OCI-LY1 (cell line): ENCODE results near the gene SIRT6.
A peak's percentile ranks its signal among the peaks of the same experiment; 100 is the strongest.
"Not testable (repeated sequence)": the region's sequence is repeated elsewhere in the genome, so short reads cannot be mapped to it uniquely, and the experiment has no call there.

ENCODE experiments used
- H2AFZ ChIP-seq: fragments of 200-600 bp; sonication (generic), shearing (Covaris generic); 2 replicates; pipeline ENCODE4 v1.6.0; 2014; ENCODE audit warnings: antibody characterized with exemption, mild to moderate bottlenecking, low read length
- H3F3A ChIP-seq: fragments of 200-600 bp; sonication (generic), shearing (Covaris generic); 2 replicates; pipeline ENCODE4 v1.6.0; 2014; ENCODE audit warnings: mild to moderate bottlenecking, antibody characterized with exemption, low read length, moderate library complexity; ENCODE audit not compliant: insufficient read depth
- H3K27ac ChIP-seq: fragments of 200-600 bp; sonication (generic); 2 replicates; pipeline ENCODE4 v1.5.1; 2014; ENCODE audit warnings: low read length, mixed run types, mild to moderate bottlenecking, low read depth; ENCODE audit not compliant: poor library complexity, severe bottlenecking
- H3K27me3 ChIP-seq: fragments of 200-600 bp; sonication (generic); 2 replicates; pipeline ENCODE4 v1.6.0; 2014; ENCODE audit warnings: antibody characterized with exemption, mild to moderate bottlenecking, low read length, moderate library complexity; ENCODE audit not compliant: insufficient read depth
- H3K36me3 ChIP-seq: fragments of 200-600 bp; sonication (generic); 2 replicates; pipeline ENCODE4 v1.6.1; 2014; ENCODE audit warnings: mild to moderate bottlenecking, antibody characterized with exemption, low read length, moderate library complexity, mixed read lengths; ENCODE audit not compliant: insufficient read depth
- H3K4me1 ChIP-seq: fragments of 200-600 bp; sonication (generic); 2 replicates; pipeline ENCODE4 v1.5.1; 2014; ENCODE audit warnings: mild to moderate bottlenecking, low read length, moderate library complexity; ENCODE audit not compliant: insufficient read depth, severe bottlenecking
- H3K4me2 ChIP-seq: fragments of 200-600 bp; sonication (generic), shearing (Covaris generic); 2 replicates; pipeline ENCODE4 v1.6.1; 2014; ENCODE audit warnings: low read length
- H3K4me3 ChIP-seq: fragments of 200-600 bp; sonication (generic); 2 replicates; pipeline ENCODE4 v1.5.1; 2014; ENCODE audit warnings: low read length, low read depth, mild to moderate bottlenecking, mixed read lengths; ENCODE audit not compliant: poor library complexity, severe bottlenecking
- H3K79me2 ChIP-seq: fragments of 200-600 bp; shearing (Covaris generic); 2 replicates; pipeline ENCODE4 v1.6.1; 2016; ENCODE audit warnings: mixed run types, low read length, mixed read lengths; ENCODE audit not compliant: insufficient read depth
- H3K9ac ChIP-seq: fragments of 200-600 bp; sonication (generic), shearing (Covaris generic); 2 replicates; pipeline ENCODE4 v1.6.1; 2014; ENCODE audit warnings: mild to moderate bottlenecking, low read length, mixed read lengths
- H3K9me2 ChIP-seq: fragments of 200-600 bp; sonication (generic), shearing (Covaris generic); 2 replicates; pipeline ENCODE4 v1.6.1; 2014; ENCODE audit warnings: low read depth, mild to moderate bottlenecking, low read length, mixed read lengths
- H3K9me3 ChIP-seq: fragments of 200-600 bp; shearing (Covaris generic); 2 replicates; pipeline ENCODE4 v1.6.1; 2014; ENCODE audit warnings: low read length, mixed read lengths
- H4K20me1 ChIP-seq: fragments of 200-600 bp; sonication (generic), shearing (Covaris generic); 2 replicates; pipeline ENCODE4 v1.6.0; 2016; ENCODE audit warnings: mild to moderate bottlenecking, low read length; ENCODE audit not compliant: insufficient read depth
- CTCF ChIP-seq: fragments of 200-600 bp; sonication (generic), shearing (Covaris generic); IDR thresholded peaks from 2 replicates; pipeline ENCODE4 v1.5.1; 2017; ENCODE audit warnings: mild to moderate bottlenecking, antibody characterized with exemption, low read length, moderate library complexity, mixed read lengths
- EZH2 ChIP-seq: fragments of 200-600 bp; sonication (generic), shearing (Covaris generic); IDR thresholded peaks from 2 replicates; pipeline ENCODE4 v1.8.0; 2017; ENCODE audit warnings: borderline replicate concordance, mixed run types, mild to moderate bottlenecking, antibody characterized with exemption, low read length, moderate library complexity, mixed read lengths

The SIRT6 gene

DNA sequence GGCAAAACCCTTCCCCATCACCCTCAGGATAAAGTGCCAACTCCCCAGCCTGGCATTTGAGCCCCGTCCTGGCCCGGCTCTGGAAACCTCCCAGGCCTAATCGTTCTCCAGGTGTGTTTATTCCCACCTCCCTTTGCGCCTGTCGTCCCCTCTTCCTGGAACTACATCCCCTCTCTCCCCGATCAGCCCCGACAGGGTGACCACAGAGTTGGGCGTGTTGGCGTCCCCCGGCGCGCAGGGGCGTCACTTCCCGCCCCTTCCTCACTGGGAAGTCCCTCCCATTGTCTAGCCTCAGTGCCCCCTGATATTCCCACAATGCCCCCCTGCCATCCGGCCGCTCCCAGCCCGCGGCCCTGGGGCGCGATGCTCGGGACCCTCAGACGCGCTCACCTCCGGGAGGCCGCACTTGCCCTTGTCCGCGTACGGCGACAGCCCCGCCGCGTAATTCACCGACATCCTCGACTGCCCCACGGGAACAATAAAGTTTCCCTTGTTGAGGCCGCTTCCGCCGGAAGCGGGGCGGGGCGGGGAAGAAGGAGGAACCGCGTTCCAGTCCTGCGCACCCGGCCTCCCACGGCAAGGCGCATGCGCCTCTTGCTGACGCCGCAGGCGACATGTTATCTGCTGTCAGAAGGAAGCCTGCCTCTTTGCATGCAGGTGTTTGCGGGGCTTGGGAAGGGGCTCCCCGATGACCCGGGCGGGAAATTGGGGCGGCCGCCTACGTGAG lies at the start of gene SIRT6, which contains the start of gene ANKRD24:
Gene SIRT6, minus strand, starts transcription at position 480 of the 727 bp plus-strand sequence. Its CDS starts 24 bp downstream, at position 456.
Gene ANKRD24, plus strand, starts transcription at position 606 of the 727 bp plus-strand sequence. CDS start 3,737 bp downstream, outside the sequence.
- peak within 1 kb of the TSS; percentile 98 for H3K4me3 ChIP-seq
- peak within 1 kb of the TSS; percentile 98 for H3K9ac ChIP-seq
- H3K27ac ChIP-seq = peak within 1 kb of the TSS; percentile 75
- no peaks in the 10 kb centered on the region for H4K20me1 ChIP-seq
- H3K36me3 ChIP-seq = no peaks in the 10 kb centered on the region
- no peaks in the 10 kb centered on the region for H3F3A ChIP-seq
- H3K4me2 ChIP-seq = peak within 1 kb of the TSS; percentile 99
- peaks cover 37% of the 10 kb centered on the region for H3K4me1 ChIP-seq
- no peaks in the 10 kb centered on the region for H3K9me2 ChIP-seq
- H3K79me2 ChIP-seq = no peaks in the 10 kb centered on the region
- H3K9me3 ChIP-seq = no peaks in the 10 kb centered on the region
- TF ChIP-seq CTCF = no peak
- TF ChIP-seq EZH2 = no peak
- H2AFZ ChIP-seq = no peak within 1 kb of the TSS
- no peaks in the 10 kb centered on the region for H3K27me3 ChIP-seq

DNA sequence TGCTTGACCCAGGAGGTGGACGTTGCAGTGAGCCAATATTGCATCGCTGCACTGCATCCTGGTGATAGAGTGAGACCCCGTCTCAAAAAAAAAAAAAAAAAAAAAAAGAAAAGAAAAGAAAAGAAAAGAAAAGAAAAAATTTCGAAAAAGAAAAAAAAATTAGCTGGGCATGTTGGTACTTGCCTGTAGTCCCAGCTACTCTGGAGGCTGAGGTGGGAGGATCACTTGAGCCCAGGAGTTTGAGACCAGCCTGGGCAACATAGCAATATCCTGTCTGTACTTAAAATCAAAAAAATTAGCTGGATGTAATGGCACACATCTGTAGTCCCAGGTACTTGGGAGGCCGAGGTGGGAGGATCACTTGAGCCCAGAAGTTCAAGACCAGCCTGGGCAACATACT lies 49.8 kb upstream of the SIRT6 start:
- H3F3A ChIP-seq, H3K4me2 ChIP-seq, H3K9me3 ChIP-seq, H3K79me2 ChIP-seq, H4K20me1 ChIP-seq, H3K27me3 ChIP-seq, H2AFZ ChIP-seq, H3K36me3 ChIP-seq, H3K27ac ChIP-seq, H3K4me3 ChIP-seq, H3K4me1 ChIP-seq, H3K9ac ChIP-seq, H3K9me2 ChIP-seq: not testable (repeated sequence)

DNA sequence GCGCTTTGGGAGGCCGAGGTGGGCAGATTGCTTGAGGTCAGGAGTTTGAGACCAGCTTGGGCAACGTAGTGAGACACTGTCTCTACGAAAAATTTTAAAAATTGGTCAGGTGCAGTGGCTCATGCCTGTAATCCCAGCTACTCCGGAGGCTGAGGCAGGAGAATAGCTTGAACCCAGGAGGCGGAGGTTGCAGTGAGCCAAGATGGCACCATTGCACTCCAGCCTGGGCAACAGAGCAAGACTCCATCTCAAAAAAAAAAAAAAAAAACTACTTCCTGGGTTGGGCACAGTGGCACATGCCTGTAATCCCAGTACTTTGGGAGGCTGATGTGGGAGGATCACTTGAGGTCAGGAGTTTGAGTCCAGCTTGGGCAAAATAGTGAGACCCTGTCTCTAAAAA lies 49.2 kb upstream of the SIRT6 start:
- H2AFZ ChIP-seq, H3K27me3 ChIP-seq, H3K27ac ChIP-seq, H3F3A ChIP-seq, H3K4me1 ChIP-seq, H3K4me3 ChIP-seq, H3K9me3 ChIP-seq, H3K4me2 ChIP-seq, H3K9ac ChIP-seq, H3K79me2 ChIP-seq, H3K36me3 ChIP-seq, H4K20me1 ChIP-seq, H3K9me2 ChIP-seq: not testable (repeated sequence)

DNA sequence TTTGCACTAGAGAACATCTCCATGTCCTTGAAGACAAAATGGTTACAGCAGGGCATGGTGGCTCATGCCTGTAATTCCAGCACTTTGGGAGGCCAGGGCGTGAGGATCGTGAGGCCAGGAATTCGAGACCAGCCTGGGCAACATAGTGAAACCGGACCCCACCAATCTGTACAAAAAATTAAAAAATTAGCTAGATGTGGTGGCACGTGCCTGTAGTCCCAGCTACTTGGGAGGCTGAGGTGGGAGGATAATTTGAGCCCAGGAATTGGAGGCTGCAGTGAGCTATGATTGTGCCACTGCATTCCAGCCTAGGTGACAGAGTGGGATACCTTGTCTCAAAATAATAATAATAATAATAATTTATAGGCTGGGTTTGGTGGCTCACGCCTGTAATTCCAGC lies 47.9 kb upstream of the SIRT6 start:
- H3K27me3 ChIP-seq, H3K4me3 ChIP-seq, H3K4me1 ChIP-seq: not testable (repeated sequence)

More for the DNA sequence above, 47.9 kb upstream of the SIRT6 start:
- not testable (repeated sequence) for H4K20me1 ChIP-seq, H3K79me2 ChIP-seq, H3K9me3 ChIP-seq, H2AFZ ChIP-seq, H3K9ac ChIP-seq, H3K9me2 ChIP-seq, H3K4me2 ChIP-seq, H3F3A ChIP-seq, H3K36me3 ChIP-seq, H3K27ac ChIP-seq
